K562 (cell line): ENCODE measurements around the gene CNNM4. TPM values are rescaled to one million over a fixed set of nuclear protein-coding genes. Genes with fewer than 3 reads are reported as not detected.

Experiments
- FIP1L1 ChIP-seq: fragments of 200-400 bp; formaldehyde crosslinking; IDR thresholded peaks from 2 replicates; pipeline ENCODE4 v1.6.1; 2018; ENCODE audit warnings: mild to moderate bottlenecking, low read depth, low read length; ENCODE audit not compliant: poor library complexity, severe bottlenecking
- HMG20B ChIP-seq: fragments of 250-450 bp; sonication (Bioruptor Pico); IDR thresholded peaks from 2 replicates; pipeline ENCODE4 v1.5.0; 2021; ENCODE audit warnings: mild to moderate bottlenecking
- KAT7 ChIP-seq: sonication (generic); formaldehyde crosslinking; IDR thresholded peaks from 2 replicates; pipeline ENCODE4 v1.8.0; 2022; ENCODE audit warnings: missing genetic modification reagents, mild to moderate bottlenecking, borderline replicate concordance
- MYNN ChIP-seq, 2 experiments: sonication (generic); formaldehyde crosslinking in 1 of 2; IDR thresholded peaks; 2 replicates each; pipeline versions ENCODE4 v1.5.0 to v1.6.1; 2016 to 2020; ENCODE audit warnings: antibody characterized with exemption in 1 of 2, missing genetic modification reagents in 1 of 2
- TCF7L2 ChIP-seq: fragments of 150-350 bp; IDR thresholded peaks from 2 replicates; pipeline ENCODE4 v1.6.1; 2016; ENCODE audit warnings: low read depth, mild to moderate bottlenecking, low read length, moderate library complexity
- ZFP91 ChIP-seq: sonication (generic); formaldehyde crosslinking; IDR thresholded peaks from 2 replicates; pipeline ENCODE4 v1.8.0; 2022; ENCODE audit warnings: mild to moderate bottlenecking, missing genetic modification reagents
- ZNF583 ChIP-seq: fragments of 250-450 bp; sonication (Bioruptor Pico); IDR thresholded peaks from 2 replicates; pipeline ENCODE4 v1.4.0; 2020
- ZNF695 ChIP-seq: fragments of 450-650 bp; formaldehyde crosslinking; IDR thresholded peaks from 2 replicates; pipeline ENCODE4 v1.4.0; 2020; ENCODE audit warnings: mild to moderate bottlenecking, moderate library complexity
- polyA plus RNA-seq, 8 experiments: library from polyadenylated mRNA; depleted of rRNA in 4 of 8; stranded (reverse) in 5 of 8; unstranded in 3 of 8; fragments of >200 nt; fragmentation: Nextera tagmentation in 2 of 8; fragmentation: Illumina TruSeq in 1 of 8; extraction: Ambion mirVana in 2 of 8; extraction: Trizol in 1 of 8; gene quantifications; 2 replicates each; pipeline versions ENCODE4 v1.2.1 to v1.2.3, GENCODE V29; 2011 to 2014; ENCODE audit warnings: inconsistent platforms in 1 of 8, missing spikeins in 1 of 8
- total RNA-seq, 7 experiments: library from RNA; depleted of rRNA in 6 of 7; stranded (reverse); fragments of >200 nt in 6 of 7; fragmentation: Illumina TruSeq in 2 of 7; extraction: Trizol in 2 of 7; gene quantifications; 2 replicates each; pipeline versions ENCODE4 v1.2.1 to v1.2.3, GENCODE V29; 2011 to 2021; ENCODE audit warnings: low replicate concordance in 1 of 7
- TF ChIP-seq, protein P1 (sequence below): fragments of 450-650 bp; IDR thresholded peaks from 2 replicates; pipeline ENCODE4 v1.6.1; 2016; ENCODE audit warnings: low read depth
- TF ChIP-seq, protein P2 (sequence below): fragments of 450-650 bp; formaldehyde crosslinking; IDR thresholded peaks from 2 replicates; pipeline ENCODE4 v1.4.0; 2020; ENCODE audit warnings: mild to moderate bottlenecking, mixed read lengths
- TF ChIP-seq, protein P3 (sequence below): fragments of 450-650 bp; formaldehyde crosslinking; IDR thresholded peaks from 2 replicates; pipeline ENCODE4 v1.4.0; 2020; ENCODE audit warnings: mild to moderate bottlenecking, moderate library complexity
- TF ChIP-seq, protein P4 (sequence below): fragments of 250-450 bp; sonication (Bioruptor Pico); IDR thresholded peaks from 2 replicates; pipeline ENCODE4 v1.8.0; 2022; ENCODE audit warnings: moderate library complexity, mild to moderate bottlenecking, inconsistent platforms

The CNNM4 gene
- total and polyA plus RNA-seq, 9 of the 15 experiments (the other 6 are each of a cell fraction or from before 2014, with no cell fraction given): 0.96 to 6.3 (median 2.8) TPM

DNA sequence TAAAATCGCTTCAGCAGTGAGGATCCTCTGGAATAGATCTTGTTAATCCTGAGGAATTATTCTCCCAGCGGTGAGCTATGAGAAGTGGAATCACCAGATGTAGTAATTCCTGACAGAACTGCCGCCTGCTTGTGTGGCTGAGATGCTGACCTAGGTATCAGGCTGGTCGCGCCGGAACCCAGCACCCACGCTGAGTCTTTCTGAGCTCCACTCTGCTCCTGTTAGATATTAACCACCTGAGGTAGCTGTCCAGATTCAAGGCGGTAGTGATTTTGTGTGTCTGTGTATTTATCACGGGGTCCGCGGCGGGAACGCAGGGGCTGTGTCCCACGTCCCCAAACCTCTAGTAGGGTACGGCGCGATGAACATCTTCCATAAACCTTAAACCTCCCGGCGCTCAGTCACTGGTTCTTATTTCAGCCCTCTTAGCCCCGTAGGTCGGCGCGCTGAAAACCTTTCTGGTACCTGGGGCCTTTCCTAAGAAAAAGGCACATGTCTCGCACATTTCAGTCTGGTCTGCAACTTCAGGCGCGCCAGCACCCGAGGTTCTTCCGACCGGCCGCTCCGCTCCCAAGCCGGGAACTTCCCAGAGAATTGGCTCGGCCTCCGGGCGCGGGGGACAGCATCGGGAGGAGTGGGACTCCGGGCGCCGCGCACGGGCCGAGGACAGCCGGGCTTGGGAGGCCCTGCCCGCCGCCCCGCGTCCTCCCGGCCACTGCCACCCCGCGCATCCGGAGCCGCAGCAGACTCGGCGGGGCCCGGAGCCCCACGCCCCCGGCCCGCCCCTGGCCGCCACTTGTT is 54.8 kb downstream of the CNNM4 start (continued):
- TF ChIP-seq ZFP91 (no peak), TCF7L2 (no peak), MYNN (IDR thresholded peaks at IDR 0.05) (no peak), MYNN (CRISPR knock-in tag; IDR thresholded peaks at IDR 0.05) (no peak), FIP1L1 (no peak), ZNF583 (CRISPR knock-in tag) (no peak), KAT7 (no peak), ZNF695 (CRISPR knock-in tag) (no peak), HMG20B (CRISPR knock-in tag) (no peak)
- TF ChIP-seq, protein P1, sequence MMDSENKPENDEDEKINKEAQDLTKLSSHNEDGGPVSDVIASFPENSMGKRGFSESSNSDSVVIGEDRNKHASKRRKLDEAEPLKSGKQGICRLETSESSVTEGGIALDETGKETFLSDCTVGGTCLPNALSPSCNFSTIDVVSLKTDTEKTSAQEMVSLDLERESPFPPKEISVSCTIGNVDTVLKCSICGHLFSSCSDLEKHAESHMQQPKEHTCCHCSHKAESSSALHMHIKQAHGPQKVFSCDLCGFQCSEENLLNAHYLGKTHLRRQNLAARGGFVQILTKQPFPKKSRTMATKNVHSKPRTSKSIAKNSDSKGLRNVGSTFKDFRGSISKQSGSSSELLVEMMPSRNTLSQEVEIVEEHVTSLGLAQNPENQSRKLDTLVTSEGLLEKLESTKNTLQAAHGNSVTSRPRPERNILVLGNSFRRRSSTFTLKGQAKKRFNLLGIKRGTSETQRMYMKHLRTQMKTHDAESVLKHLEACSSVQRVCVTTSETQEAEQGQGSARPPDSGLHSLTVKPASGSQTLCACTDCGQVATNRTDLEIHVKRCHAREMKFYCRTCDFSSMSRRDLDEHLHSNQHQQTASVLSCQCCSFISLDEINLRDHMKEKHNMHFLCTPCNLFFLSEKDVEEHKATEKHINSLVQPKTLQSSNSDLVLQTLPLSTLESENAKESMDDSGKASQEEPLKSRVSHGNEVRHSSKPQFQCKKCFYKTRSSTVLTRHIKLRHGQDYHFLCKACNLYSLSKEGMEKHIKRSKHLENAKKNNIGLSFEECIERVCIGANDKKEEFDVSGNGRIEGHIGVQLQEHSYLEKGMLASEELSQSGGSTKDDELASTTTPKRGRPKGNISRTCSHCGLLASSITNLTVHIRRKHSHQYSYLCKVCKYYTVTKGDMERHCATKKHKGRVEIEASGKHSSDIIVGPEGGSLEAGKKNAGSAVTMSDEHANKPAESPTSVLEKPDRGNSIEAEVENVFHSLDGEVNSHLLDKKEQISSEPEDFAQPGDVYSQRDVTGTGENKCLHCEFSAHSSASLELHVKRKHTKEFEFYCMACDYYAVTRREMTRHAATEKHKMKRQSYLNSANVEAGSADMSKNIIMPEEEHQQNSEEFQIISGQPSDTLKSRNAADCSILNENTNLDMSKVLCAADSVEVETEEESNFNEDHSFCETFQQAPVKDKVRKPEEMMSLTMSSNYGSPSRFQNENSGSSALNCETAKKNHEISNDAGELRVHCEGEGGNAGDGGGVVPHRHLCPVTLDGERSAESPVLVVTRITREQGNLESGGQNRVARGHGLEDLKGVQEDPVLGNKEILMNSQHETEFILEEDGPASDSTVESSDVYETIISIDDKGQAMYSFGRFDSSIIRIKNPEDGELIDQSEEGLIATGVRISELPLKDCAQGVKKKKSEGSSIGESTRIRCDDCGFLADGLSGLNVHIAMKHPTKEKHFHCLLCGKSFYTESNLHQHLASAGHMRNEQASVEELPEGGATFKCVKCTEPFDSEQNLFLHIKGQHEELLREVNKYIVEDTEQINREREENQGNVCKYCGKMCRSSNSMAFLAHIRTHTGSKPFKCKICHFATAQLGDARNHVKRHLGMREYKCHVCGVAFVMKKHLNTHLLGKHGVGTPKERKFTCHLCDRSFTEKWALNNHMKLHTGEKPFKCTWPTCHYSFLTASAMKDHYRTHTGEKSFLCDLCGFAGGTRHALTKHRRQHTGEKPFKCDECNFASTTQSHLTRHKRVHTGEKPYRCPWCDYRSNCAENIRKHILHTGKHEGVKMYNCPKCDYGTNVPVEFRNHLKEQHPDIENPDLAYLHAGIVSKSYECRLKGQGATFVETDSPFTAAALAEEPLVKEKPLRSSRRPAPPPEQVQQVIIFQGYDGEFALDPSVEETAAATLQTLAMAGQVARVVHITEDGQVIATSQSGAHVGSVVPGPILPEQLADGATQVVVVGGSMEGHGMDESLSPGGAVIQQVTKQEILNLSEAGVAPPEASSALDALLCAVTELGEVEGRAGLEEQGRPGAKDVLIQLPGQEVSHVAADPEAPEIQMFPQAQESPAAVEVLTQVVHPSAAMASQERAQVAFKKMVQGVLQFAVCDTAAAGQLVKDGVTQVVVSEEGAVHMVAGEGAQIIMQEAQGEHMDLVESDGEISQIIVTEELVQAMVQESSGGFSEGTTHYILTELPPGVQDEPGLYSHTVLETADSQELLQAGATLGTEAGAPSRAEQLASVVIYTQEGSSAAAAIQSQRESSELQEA: no peak
- TF ChIP-seq, protein P2, sequence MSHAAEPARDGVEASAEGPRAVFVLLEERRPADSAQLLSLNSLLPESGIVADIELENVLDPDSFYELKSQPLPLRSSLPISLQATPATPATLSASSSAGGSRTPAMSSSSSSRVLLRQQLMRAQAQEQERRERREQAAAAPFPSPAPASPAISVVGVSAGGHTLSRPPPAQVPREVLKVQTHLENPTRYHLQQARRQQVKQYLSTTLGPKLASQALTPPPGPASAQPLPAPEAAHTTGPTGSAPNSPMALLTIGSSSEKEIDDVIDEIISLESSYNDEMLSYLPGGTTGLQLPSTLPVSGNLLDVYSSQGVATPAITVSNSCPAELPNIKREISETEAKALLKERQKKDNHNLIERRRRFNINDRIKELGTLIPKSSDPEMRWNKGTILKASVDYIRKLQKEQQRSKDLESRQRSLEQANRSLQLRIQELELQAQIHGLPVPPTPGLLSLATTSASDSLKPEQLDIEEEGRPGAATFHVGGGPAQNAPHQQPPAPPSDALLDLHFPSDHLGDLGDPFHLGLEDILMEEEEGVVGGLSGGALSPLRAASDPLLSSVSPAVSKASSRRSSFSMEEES (CRISPR knock-in tag): no peak
- TF ChIP-seq, protein P3, sequence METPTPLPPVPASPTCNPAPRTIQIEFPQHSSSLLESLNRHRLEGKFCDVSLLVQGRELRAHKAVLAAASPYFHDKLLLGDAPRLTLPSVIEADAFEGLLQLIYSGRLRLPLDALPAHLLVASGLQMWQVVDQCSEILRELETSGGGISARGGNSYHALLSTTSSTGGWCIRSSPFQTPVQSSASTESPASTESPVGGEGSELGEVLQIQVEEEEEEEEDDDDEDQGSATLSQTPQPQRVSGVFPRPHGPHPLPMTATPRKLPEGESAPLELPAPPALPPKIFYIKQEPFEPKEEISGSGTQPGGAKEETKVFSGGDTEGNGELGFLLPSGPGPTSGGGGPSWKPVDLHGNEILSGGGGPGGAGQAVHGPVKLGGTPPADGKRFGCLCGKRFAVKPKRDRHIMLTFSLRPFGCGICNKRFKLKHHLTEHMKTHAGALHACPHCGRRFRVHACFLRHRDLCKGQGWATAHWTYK: no peak
- TF ChIP-seq, protein P4, sequence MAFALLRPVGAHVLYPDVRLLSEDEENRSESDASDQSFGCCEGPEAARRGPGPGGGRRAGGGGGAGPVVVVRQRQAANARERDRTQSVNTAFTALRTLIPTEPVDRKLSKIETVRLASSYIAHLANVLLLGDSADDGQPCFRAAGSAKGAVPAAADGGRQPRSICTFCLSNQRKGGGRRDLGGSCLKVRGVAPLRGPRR (CRISPR knock-in tag): no peak
